Mucosa of descending colon (tissue), 3 donors: Measurements from ENCODE around the gene XPR1. TPM values are rescaled to one million over a fixed set of nuclear protein-coding genes. Genes with fewer than 3 reads are reported as not detected.

Experiments
- ATAC-seq: fragments of 200-7000 bp; cut with Tn5 transposase; one replicate; pipeline ENCODE4 v1.9.1; 2020; ENCODE audit warnings: mild to moderate bottlenecking, moderate library complexity
- DNase-seq, 3 donors: peaks; one replicate each; pipeline ENCODE4 v3.0.0-alpha.2; 2020
- H3K36me3 ChIP-seq: fragments of 200-600 bp; one replicate; pipeline ENCODE4 v1.8.0; 2021; ENCODE audit warnings: low read depth, mild to moderate bottlenecking
- H3K4me1 ChIP-seq: fragments of 200-600 bp; one replicate; pipeline ENCODE4 v1.8.0; 2021; ENCODE audit warnings: low read depth, mild to moderate bottlenecking
- H3K4me3 ChIP-seq: fragments of 200-600 bp; one replicate; pipeline ENCODE4 v1.8.0; 2021; ENCODE audit warnings: mild to moderate bottlenecking
- H3K9me3 ChIP-seq: fragments of 200-600 bp; one replicate; pipeline ENCODE4 v1.8.0; 2021; ENCODE audit warnings: mild to moderate bottlenecking
- intact Hi-C, 2 donors: fragments of 100-400 bp; cut with DNase I in 1 of 2; cut with micrococcal nuclease in 1 of 2; formaldehyde crosslinking; loops; one replicate each; pipeline versions ENCODE4 v1.11.0 to v1.11.1; 2022; cut with DNase I, micrococcal nuclease
- long read RNA-seq, 2 donors: library from polyadenylated mRNA; unstranded; transcript quantifications; one replicate each; pipeline ENCODE4 v2.0.0, GENCODE V29; 2019 to 2021
- total RNA-seq, 3 donors: library from RNA; stranded (reverse); fragmentation: NEBNext Ultra II Directional in 2 of 3; extraction: Animal tissue kit (Norgen Biotek cat#: 25700) in 2 of 3; gene quantifications; one replicate each; pipeline versions ENCODE4 v1.2.1 to v1.2.4, GENCODE V29; 2021 to 2023
- TF ChIP-seq, protein P1 (sequence below): fragments of 200-600 bp; IDR thresholded peaks from one replicate; pipeline ENCODE4 v1.8.0; 2022; ENCODE audit warnings: antibody characterized with exemption, mild to moderate bottlenecking
- donor health status: DM: no; HTN: no; CAD: no; lungs with moderate emphysema.
- donor health status: DM: no; HTN: no; CAD: no.
- donor health status: DM: no; HTN: yes; CAD: no.

XPR1 gene
- total RNA-seq, result 10 to 100 TPM; 31.6 to 64.9 (median 34.6) TPM
- long read RNA-seq, donor 1, full-length matches to known transcripts, result 1 of 6 reads
- long read RNA-seq, donor 1, partial matches to known transcripts, result 5 of 6 reads
- long read RNA-seq, donor 1, other reads (novel, unspliced or antisense), result 0 of 6 reads
- long read RNA-seq, donor 2, partial matches to known transcripts, result 4 of 8 reads
- long read RNA-seq, donor 2, other reads (novel, unspliced or antisense), result 4 of 8 reads

DNA sequence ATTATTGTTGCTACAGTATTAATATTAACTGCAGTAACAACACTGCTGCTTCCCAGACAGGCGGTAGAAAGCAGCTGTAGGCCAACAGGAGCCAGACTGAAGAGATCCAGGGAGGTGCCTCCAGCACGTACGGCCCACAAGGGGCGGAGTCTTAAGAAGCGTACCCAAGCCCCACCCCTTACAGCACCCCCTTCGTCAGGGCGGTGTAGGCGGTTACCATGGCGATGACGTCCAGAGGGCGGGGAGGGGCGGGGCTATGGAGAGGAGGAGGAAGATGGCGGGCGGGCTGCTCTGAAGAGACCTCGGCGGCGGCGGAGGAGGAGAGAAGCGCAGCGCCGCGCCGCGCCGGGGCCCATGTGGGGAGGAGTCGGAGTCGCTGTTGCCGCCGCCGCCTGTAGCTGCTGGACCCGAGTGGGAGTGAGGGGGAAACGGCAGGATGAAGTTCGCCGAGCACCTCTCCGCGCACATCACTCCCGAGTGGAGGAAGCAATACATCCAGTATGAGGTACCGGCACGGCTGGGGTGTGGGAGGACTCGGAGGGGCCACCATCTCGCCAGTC, at the start of gene XPR1:
TSS of gene XPR1 (plus strand) at position 257 of the 560 bp plus-strand sequence. CDS start at position 437, 180 bp downstream.
- intact Hi-C loops, result loop anchor here in 1 of 2 donors (5.0 kb wide), 1 partner anchor 230 kb away; no protein-coding TSS in a partner anchor
- H3K9me3 ChIP-seq, result no peaks in the 10 kb centered on the region
- H3K4me3 ChIP-seq, result peak within 1 kb of the TSS; percentile 61
- H3K36me3 ChIP-seq, result no peaks in the 10 kb centered on the region
- H3K4me1 ChIP-seq, result peaks cover 5% of the 10 kb centered on the region
- DNase-seq (peak; percentile 98 to 99 (median 99)), ATAC-seq (peak; percentile 99)
- TF ChIP-seq, protein P1, sequence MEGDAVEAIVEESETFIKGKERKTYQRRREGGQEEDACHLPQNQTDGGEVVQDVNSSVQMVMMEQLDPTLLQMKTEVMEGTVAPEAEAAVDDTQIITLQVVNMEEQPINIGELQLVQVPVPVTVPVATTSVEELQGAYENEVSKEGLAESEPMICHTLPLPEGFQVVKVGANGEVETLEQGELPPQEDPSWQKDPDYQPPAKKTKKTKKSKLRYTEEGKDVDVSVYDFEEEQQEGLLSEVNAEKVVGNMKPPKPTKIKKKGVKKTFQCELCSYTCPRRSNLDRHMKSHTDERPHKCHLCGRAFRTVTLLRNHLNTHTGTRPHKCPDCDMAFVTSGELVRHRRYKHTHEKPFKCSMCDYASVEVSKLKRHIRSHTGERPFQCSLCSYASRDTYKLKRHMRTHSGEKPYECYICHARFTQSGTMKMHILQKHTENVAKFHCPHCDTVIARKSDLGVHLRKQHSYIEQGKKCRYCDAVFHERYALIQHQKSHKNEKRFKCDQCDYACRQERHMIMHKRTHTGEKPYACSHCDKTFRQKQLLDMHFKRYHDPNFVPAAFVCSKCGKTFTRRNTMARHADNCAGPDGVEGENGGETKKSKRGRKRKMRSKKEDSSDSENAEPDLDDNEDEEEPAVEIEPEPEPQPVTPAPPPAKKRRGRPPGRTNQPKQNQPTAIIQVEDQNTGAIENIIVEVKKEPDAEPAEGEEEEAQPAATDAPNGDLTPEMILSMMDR, result no peak

DNA sequence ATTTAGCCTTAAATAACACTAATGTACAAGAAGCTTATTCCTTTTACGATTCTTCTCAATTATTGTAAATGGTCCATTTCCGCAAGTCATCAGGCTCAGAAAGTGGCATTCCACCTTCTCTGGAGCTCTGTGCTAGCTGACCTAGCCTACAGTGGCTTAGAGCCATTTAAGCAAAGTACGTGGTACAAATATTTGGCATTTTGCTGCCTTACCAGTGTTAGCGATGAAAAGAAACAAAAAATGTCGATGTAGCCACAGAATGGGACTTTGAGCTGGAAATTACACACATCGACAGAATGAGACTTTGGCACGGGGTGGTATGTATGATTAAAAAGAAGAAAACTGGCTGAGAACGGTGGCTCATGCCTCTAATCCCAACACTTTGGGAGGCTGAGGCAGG, 47.0 kb upstream of the XPR1 start:
- TF ChIP-seq, protein P1, result no peak
- intact Hi-C loops, result no loop called here
- ATAC-seq, result no peak
- H3K4me1 ChIP-seq, result no peaks in the 10 kb centered on the region
- no peaks in the 10 kb centered on the region for H3K9me3 ChIP-seq
- no peak for DNase-seq
- no peak overlapping the region for H3K4me3 ChIP-seq
- H3K36me3 ChIP-seq, result no peaks in the 10 kb centered on the region

DNA sequence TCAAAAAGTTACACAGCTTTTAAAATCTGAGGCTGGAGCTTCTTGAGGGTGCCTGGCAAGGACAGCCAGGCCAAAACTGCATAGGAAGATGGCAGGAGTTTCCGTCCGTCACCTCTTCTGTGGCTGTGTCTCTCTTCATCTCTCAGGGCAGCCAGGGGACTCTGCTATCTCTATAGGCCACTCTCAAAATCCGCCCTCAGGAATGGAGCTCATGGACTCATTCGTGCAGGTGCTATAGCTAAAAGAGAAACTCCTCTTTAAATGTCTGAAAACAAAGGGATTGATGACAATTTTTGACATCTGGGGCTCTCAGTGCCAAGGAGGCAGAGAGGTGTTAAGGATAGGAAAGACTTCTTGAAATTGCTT, 45.8 kb upstream of the XPR1 start:
- H3K36me3 ChIP-seq, result no peaks in the 10 kb centered on the region
- H3K9me3 ChIP-seq, result no peaks in the 10 kb centered on the region
- no peak overlapping the region for H3K4me3 ChIP-seq
- DNase-seq (no peak), ATAC-seq (no peak)
- no peaks in the 10 kb centered on the region for H3K4me1 ChIP-seq
- TF ChIP-seq, protein P1, result no peak
- intact Hi-C loops, result no loop called here

DNA sequence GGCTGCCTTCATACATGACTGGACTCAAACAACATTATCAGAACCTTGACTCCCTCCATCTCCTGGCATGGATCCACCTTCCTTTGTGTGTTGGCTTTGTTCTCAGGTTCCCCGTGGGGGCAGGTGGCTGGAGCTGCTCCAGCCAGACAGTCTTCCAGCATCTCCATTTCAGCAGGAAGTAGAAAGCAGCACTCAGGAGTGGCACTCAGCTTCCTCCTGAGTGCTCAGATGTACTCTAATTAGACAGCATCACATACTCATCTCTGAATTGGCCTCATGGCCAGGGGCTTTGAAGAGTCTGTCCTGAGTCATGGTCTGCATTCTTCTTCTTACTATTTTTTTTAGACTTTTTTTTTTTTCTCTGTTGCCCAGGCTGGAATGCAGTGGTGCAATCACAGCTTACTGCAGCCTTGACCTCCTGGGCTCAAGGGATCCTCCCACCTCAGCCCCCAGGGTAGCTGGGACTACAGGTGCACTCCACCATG, 45.1 kb upstream of the XPR1 start:
- ATAC-seq, result peak; percentile 87
- peak; percentile 40 to 53 (median 40) for DNase-seq
- no peaks in the 10 kb centered on the region for H3K36me3 ChIP-seq
- no peaks in the 10 kb centered on the region for H3K9me3 ChIP-seq
- TF ChIP-seq, protein P1, result no peak
- no peaks in the 10 kb centered on the region for H3K4me1 ChIP-seq
- intact Hi-C loops, result no loop called here
- H3K4me3 ChIP-seq, result no peak overlapping the region

DNA sequence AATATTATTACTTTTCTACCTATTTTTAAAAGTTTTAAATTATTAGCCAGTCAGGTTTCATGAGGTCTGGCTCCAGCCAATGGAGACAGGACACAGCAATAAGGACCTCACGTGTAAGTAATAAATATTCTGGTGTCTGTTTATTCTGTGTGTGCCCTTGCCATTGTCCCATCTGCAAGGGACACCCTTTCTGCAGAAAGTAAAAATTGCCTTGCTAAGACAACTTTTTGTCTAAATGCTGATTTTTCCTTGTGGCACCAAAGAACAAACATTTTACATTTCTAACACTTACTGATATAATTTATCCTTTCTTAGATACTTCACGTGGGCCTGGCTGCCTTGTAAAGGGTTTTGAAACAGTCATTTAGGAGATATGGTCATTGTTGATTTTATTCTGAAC, 43.7 kb upstream of the XPR1 start:
- TF ChIP-seq, protein P1, result no peak

More for the DNA sequence above, 43.7 kb upstream of the XPR1 start:
- Histone ChIP-seq H3K36me3 (no peaks in the 10 kb centered on the region), H3K4me1 (no peaks in the 10 kb centered on the region), H3K4me3 (no peak overlapping the region), H3K9me3 (no peaks in the 10 kb centered on the region)
- no peak for DNase-seq
- no peak for ATAC-seq
- intact Hi-C loops, result no loop called here
